ENCODE results near the gene TXK.

TXK gene

GRCh38 chr4:48018112-48018511 is 115.9 kb downstream of the TXK start:
- H3K4me3 ChIP-seq (ENCODE audit: low read depth, low read length): no peak overlapping the region
- no peak for DNase-seq (ENCODE audit: low read depth)
- TF ChIP-seq CTCF (conservative IDR thresholded peaks at IDR 0.05; ENCODE audit: low read depth, low read length): no peak

DNA sequence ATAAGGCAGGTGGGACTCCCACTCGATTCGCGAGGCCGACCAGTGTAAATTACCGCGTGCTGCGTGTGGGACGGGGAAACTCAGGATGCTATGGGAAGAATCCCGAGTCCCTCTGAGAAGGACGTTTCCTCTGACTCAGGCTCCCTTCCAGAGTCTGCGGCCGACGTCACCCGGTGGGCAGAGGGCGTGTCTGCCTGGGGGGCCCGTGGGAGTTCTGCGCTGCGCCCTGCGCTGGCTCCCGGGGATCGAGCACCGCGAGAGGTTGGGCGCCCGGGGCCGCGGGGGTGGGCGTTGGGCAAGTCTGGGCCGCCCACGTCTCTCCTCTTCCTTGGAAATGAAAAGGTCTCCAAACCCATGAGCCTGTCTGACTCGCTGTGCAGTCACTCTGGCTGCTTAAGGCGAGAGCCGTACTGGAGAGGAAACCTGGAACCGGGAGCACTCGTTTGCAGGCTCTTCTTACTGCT is 116.9 kb downstream of the TXK start:
- peak; percentile 51 for DNase-seq (ENCODE audit: low read depth)
- peak overlapping the region; percentile 78 for H3K4me3 ChIP-seq (ENCODE audit: low read depth, low read length)
- TF ChIP-seq CTCF (conservative IDR thresholded peaks at IDR 0.05; ENCODE audit: low read depth, low read length): no peak
